ENCODE measurements around the gene COX6A1.
"Not testable (repeated sequence)": the region's sequence is repeated elsewhere in the genome, so short reads cannot be mapped to it uniquely, and the experiment has no call there.

The COX6A1 gene

GRCh38 chr12:120428597-120429229 is 9.2 kb upstream of the COX6A1 start:
- no peak for DNase-seq

GRCh38 chr12:120429368-120429767 is 8.5 kb upstream of the COX6A1 start:
- DNase-seq, result no peak

- no peak for DNase-seq
Measured at GRCh38 chr12:120432772-120433525, 5.0 kb upstream of the COX6A1 start.

- no peak for DNase-seq
Measured at GRCh38 chr12:120438495-120439198, 734 bp downstream of the COX6A1 start.

- DNase-seq, result peak; percentile 61
Measured at GRCh38 chr12:120439646-120440247, 1.8 kb downstream of the COX6A1 start.

- no peak for DNase-seq
Measured at GRCh38 chr12:120444676-120445075, 6.8 kb downstream of the COX6A1 start.

GRCh38 chr12:120445911-120446843 is 8.3 kb downstream of the COX6A1 start, which contains the start of the genes GATC and TRIAP1:
GATC (plus strand) TSS chr12:120446444; CDS start chr12:120446481, 37 bp downstream.
TRIAP1 (minus strand) TSS chr12:120446384; CDS start chr12:120446372, 12 bp downstream.
- DNase-seq, result peak; percentile 75

- not testable (repeated sequence) for DNase-seq
Measured at GRCh38 chr12:120446844-120447178, 8.9 kb downstream of the COX6A1 start.

- DNase-seq, result no peak
Measured at GRCh38 chr12:120447992-120448391, 10.1 kb downstream of the COX6A1 start.

GRCh38 chr12:120452524-120452923 is 14.6 kb downstream of the COX6A1 start:
- DNase-seq, result not testable (repeated sequence)

GRCh38 chr12:120453060-120453750 is 15.3 kb downstream of the COX6A1 start:
- no peak for DNase-seq

- DNase-seq, result peak; percentile 10
Measured at GRCh38 chr12:120453977-120454376, 16.1 kb downstream of the COX6A1 start.

- no peak for DNase-seq
Measured at GRCh38 chr12:120455302-120455701, 17.4 kb downstream of the COX6A1 start.

GRCh38 chr12:120457133-120457532 is 19.2 kb downstream of the COX6A1 start:
- DNase-seq, result no peak

- no peak for DNase-seq
Measured at GRCh38 chr12:120460157-120460556, 22.2 kb downstream of the COX6A1 start.

- DNase-seq, result no peak
Measured at GRCh38 chr12:120462099-120462640, 24.3 kb downstream of the COX6A1 start.

GRCh38 chr12:120463712-120464111 is 25.8 kb downstream of the COX6A1 start:
- DNase-seq, result no peak

GRCh38 chr12:120465756-120466155 is 27.8 kb downstream of the COX6A1 start:
- no peak for DNase-seq

- peak; percentile 9 for DNase-seq
Measured at GRCh38 chr12:120466560-120467315, 28.8 kb downstream of the COX6A1 start.

- DNase-seq, result no peak
Measured at GRCh38 chr12:120467439-120467838, 29.5 kb downstream of the COX6A1 start.

All from NCI-H146 (cell line).